OCI-LY7 (cell line): ENCODE measurements around the gene CXCR5. TPM values are rescaled to one million over a fixed set of nuclear protein-coding genes. Genes with fewer than 3 reads are reported as not detected.

Experiments used
- BruUV-seq: library from RNA; stranded (reverse); fragments of 400-500 nt; replicated peaks from 2 replicates; lab custom pipeline; 2021; lab: Mats Ljungman, UMichigan
- CTCF ChIA-PET: fragments of 300-600 bp; sonication (Branson Sonifier 250); formaldehyde crosslinking; loops from one replicate; lab custom pipeline; 2022; ENCODE audit warnings: antibody characterized with exemption; ENCODE audit not compliant: unreplicated experiment; lab: Charles Lee
- POLR2A ChIA-PET: fragments of 300-600 bp; sonication (Branson Sonifier 250); formaldehyde crosslinking; loops from one replicate; lab custom pipeline; 2022; ENCODE audit warnings: antibody characterized with exemption; lab: Charles Lee
- DNase-seq: peaks from one replicate; pipeline ENCODE4 v3.0.0-alpha.2; 2015; ENCODE audit warnings: low spot score
- H2AFZ ChIP-seq: fragments of 200-600 bp; sonication (generic), shearing (Covaris generic); 2 replicates; pipeline ENCODE4 v1.6.1; 2014; ENCODE audit warnings: mild to moderate bottlenecking, antibody characterized with exemption, low read length, moderate library complexity
- H3K27ac ChIP-seq: fragments of 200-600 bp; sonication (generic); 2 replicates; pipeline ENCODE4 v1.5.1; 2014; ENCODE audit warnings: mixed run types, low read depth, mild to moderate bottlenecking, moderate library complexity, low read length, inconsistent platforms; ENCODE audit not compliant: poor library complexity, severe bottlenecking
- H3K36me3 ChIP-seq: fragments of 200-600 bp; sonication (generic); 2 replicates; pipeline ENCODE4 v1.6.1; 2014; ENCODE audit warnings: mild to moderate bottlenecking, antibody characterized with exemption, low read length, moderate library complexity, mixed read lengths; ENCODE audit not compliant: insufficient read depth
- H3K4me1 ChIP-seq: fragments of 200-600 bp; sonication (generic); 2 replicates; pipeline ENCODE4 v1.5.1; 2014; ENCODE audit warnings: mild to moderate bottlenecking, low read length; ENCODE audit not compliant: insufficient read depth, poor library complexity, severe bottlenecking
- H3K4me2 ChIP-seq: fragments of 200-600 bp; sonication (generic); 2 replicates; pipeline ENCODE4 v1.6.1; 2014; ENCODE audit warnings: mild to moderate bottlenecking, low read length
- H3K4me3 ChIP-seq: fragments of 200-600 bp; sonication (generic); 2 replicates; pipeline ENCODE4 v1.5.1; 2014; ENCODE audit warnings: mild to moderate bottlenecking, low read depth, low read length; ENCODE audit not compliant: poor library complexity, severe bottlenecking
- H3K79me2 ChIP-seq: fragments of 200-600 bp; sonication (generic); 2 replicates; pipeline ENCODE4 v1.6.1; 2016; ENCODE audit warnings: low read depth, mild to moderate bottlenecking, low read length, moderate library complexity, mixed read lengths; ENCODE audit not compliant: insufficient read depth
- H3K9me2 ChIP-seq: fragments of 200-600 bp; sonication (generic); 2 replicates; pipeline ENCODE4 v1.6.1; 2016; ENCODE audit warnings: mild to moderate bottlenecking, low read length, mixed read lengths; ENCODE audit not compliant: insufficient read depth
- H3K9me3 ChIP-seq: fragments of 200-600 bp; sonication (generic); 2 replicates; pipeline ENCODE4 v1.6.1; 2014; ENCODE audit warnings: mild to moderate bottlenecking, mixed run types, low read length, mixed read lengths
- H4K20me1 ChIP-seq: fragments of 200-600 bp; sonication (generic); 2 replicates; pipeline ENCODE4 v1.6.1; 2014; ENCODE audit warnings: mild to moderate bottlenecking, antibody characterized with exemption, low read length, moderate library complexity, mixed read lengths; ENCODE audit not compliant: insufficient read depth
- CTCF ChIP-seq: fragments of 200-600 bp; sonication (generic); conservative IDR thresholded peaks from 2 replicates; pipeline ENCODE4 v1.5.1; 2014; ENCODE audit warnings: mild to moderate bottlenecking, antibody characterized with exemption, low read length, moderate library complexity, mixed read lengths
- EZH2phosphoT487 ChIP-seq: fragments of 200-600 bp; sonication (generic); IDR thresholded peaks from 2 replicates; pipeline ENCODE4 v1.6.1; 2018; ENCODE audit warnings: low read depth, borderline replicate concordance, mild to moderate bottlenecking, mixed run types, antibody characterized with exemption, low read length, moderate library complexity, mixed read lengths
- intact Hi-C: fragments of 100-400 bp; cut with micrococcal nuclease; formaldehyde crosslinking; loops from one replicate; pipeline ENCODE4 v1.10.0; 2022; ENCODE audit not compliant: unreplicated experiment
- total RNA-seq, 2 experiments: library from RNA; depleted of rRNA in 1 of 2; stranded (reverse); fragments of >200 nt in 1 of 2; shearing (Covaris generic) in 1 of 2; gene quantifications; 2 replicates each; pipeline ENCODE4 v1.2.3, GENCODE V29; 2014 to 2022

The CXCR5 gene
- total RNA-seq, 2 experiments from 2014 or later, result 3.3 to 7.3 TPM

- POLR2A ChIA-PET, result no interaction called here
- Histone ChIP-seq H3K36me3 (peaks cover 25% of the 10 kb centered on the region), H4K20me1 (no peaks in the 10 kb centered on the region), H3K4me2 (no peak overlapping the region), H3K79me2 (no peaks in the 10 kb centered on the region), H3K9me2 (no peaks in the 10 kb centered on the region), H3K9me3 (no peaks in the 10 kb centered on the region), H2AFZ (no peak overlapping the region), H3K4me3 (no peak overlapping the region), H3K27ac (no peak overlapping the region), H3K4me1 (peaks cover 49% of the 10 kb centered on the region)
- CTCF ChIA-PET, result no interaction called here
- DNase-seq, result no peak
- BruUV-seq, result no TSS peak
- TF ChIP-seq CTCF (no peak), EZH2phosphoT487 (no peak)
- intact Hi-C loops, result no loop called here
These were observed 15.6 kb downstream of the CXCR5 start for GRCh38 chr11:118899296-118899688.

GRCh38 chr11:118899706-118900360 lies 16.1 kb downstream of the CXCR5 start:
- no peak for DNase-seq
- ChIA-PET POLR2A (no interaction called here), CTCF (no interaction called here)
- intact Hi-C loops, result no loop called here
- Histone ChIP-seq H3K36me3 (peaks cover 29% of the 10 kb centered on the region), H3K9me3 (no peaks in the 10 kb centered on the region), H3K4me1 (peaks cover 44% of the 10 kb centered on the region), H3K4me2 (no peak overlapping the region), H2AFZ (no peak overlapping the region), H3K9me2 (no peaks in the 10 kb centered on the region), H4K20me1 (no peaks in the 10 kb centered on the region), H3K27ac (no peak overlapping the region), H3K79me2 (no peaks in the 10 kb centered on the region), H3K4me3 (no peak overlapping the region)
- BruUV-seq, result no TSS peak
- TF ChIP-seq CTCF (no peak), EZH2phosphoT487 (no peak)
